ENCODE results near the gene CAMTA1.

The CAMTA1 gene

GRCh38 chr1:7623842-7624241 is 838.6 kb downstream of the CAMTA1 start:
- H3K4me3 ChIP-seq (ENCODE audit: control insufficient read depth, low read depth, low read length), result no peak overlapping the region
- TF ChIP-seq, protein P1, sequence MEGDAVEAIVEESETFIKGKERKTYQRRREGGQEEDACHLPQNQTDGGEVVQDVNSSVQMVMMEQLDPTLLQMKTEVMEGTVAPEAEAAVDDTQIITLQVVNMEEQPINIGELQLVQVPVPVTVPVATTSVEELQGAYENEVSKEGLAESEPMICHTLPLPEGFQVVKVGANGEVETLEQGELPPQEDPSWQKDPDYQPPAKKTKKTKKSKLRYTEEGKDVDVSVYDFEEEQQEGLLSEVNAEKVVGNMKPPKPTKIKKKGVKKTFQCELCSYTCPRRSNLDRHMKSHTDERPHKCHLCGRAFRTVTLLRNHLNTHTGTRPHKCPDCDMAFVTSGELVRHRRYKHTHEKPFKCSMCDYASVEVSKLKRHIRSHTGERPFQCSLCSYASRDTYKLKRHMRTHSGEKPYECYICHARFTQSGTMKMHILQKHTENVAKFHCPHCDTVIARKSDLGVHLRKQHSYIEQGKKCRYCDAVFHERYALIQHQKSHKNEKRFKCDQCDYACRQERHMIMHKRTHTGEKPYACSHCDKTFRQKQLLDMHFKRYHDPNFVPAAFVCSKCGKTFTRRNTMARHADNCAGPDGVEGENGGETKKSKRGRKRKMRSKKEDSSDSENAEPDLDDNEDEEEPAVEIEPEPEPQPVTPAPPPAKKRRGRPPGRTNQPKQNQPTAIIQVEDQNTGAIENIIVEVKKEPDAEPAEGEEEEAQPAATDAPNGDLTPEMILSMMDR (conservative IDR thresholded peaks at IDR 0.05; ENCODE audit: control insufficient read depth, insufficient read depth, low read depth, low read length), result no peak
- DNase-seq (ENCODE audit: low read depth), result no peak

DNA sequence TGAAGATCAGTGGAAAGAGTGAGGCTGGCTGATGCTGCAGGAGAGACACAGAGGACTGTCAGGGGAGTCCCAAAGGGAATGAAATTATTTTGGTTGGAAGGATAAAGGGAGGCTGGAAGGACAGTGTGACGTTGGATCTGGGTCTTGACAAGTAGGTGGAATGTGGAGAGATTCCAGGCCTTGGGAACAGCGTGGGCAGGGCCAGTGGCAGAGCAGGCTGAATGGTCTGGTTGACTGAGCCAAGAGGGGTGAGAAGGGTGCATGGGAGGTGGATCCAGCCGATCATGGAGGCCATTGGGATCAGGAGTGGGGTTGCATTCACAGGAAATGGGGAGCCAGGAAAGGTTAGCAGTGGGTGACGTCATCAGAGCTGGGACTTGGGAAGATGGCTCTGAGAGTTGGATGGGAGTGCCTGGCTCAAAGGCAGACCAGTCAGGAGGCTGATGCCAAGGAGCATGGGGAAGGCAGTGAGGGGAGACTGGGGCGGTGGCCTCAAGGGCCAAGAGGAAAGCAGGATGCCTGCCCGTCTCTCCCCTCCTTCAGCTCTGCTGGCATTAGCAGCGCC is 839.6 kb downstream of the CAMTA1 start:
- TF ChIP-seq, protein P1 (conservative IDR thresholded peaks at IDR 0.05; ENCODE audit: control insufficient read depth, insufficient read depth, low read depth, low read length), result no peak
- H3K4me3 ChIP-seq (ENCODE audit: control insufficient read depth, low read depth, low read length), result no peak overlapping the region
- DNase-seq (ENCODE audit: low read depth), result no peak

DNA sequence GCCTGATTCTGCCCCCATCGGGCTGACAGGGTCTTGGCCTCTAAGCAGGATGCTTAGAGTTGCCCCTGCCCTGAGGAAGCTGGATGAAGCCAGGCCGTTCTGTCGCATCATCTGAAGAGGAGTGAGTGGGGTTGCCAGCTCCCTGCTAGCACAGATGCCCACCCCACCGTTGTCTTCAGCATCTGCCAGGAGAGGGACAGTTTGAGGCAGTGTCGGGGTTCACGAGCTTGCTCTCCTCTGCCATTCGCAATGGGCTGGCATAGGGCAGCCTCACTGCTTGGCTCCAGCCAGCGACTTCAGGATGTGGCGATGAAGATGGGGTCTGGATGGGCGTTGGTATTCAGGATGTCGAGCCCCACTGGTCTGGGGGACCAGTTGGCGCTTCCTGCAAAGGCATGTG is 840.1 kb downstream of the CAMTA1 start:
- no peak overlapping the region for H3K4me3 ChIP-seq (ENCODE audit: control insufficient read depth, low read depth, low read length)
- DNase-seq (ENCODE audit: low read depth), result no peak
- TF ChIP-seq, protein P1 (conservative IDR thresholded peaks at IDR 0.05; ENCODE audit: control insufficient read depth, insufficient read depth, low read depth, low read length), result no peak

DNA sequence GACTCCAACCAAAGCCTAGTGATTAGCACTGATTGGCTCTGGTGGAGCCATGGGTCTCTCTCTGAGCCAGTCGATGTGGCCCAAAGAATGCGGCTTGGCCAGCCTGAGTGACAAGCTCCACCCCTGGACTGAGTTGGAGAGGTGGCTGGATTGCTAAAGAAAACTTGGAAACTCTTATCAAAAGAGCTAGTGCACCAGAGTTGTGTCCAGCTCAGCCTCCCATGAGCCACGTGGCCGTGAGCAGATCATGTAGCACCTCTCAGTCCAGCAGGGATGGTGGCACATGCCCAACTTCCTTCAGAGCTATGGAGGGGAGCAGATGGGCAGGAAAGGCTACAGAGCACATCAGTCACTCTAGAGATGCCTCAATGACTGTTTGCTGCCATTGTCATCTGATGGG is 843.0 kb downstream of the CAMTA1 start:
- H3K4me3 ChIP-seq (ENCODE audit: control insufficient read depth, low read depth, low read length), result no peak overlapping the region
- no peak for DNase-seq (ENCODE audit: low read depth)
- TF ChIP-seq, protein P1 (conservative IDR thresholded peaks at IDR 0.05; ENCODE audit: control insufficient read depth, insufficient read depth, low read depth, low read length), result no peak

DNA sequence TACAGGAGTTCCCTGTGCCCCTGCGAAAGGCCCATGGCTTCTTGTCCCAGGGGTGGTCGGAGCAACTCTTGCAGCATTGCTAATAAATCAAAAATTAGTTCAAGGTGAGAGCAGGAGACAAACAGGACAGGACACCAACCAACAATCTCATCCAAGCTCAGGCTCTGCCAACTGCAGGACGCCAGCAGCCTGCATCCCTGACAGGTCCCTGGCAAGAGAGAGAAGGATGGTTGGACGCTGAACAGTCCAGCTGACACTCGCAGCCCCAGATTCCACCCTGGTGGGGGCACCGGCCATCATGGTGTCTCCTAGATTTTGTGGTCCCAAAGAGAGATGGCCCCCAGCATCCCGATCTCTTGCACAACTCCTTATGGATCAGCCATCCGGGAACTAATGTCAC is 843.8 kb downstream of the CAMTA1 start:
- no peak for DNase-seq (ENCODE audit: low read depth)
- TF ChIP-seq, protein P1 (conservative IDR thresholded peaks at IDR 0.05; ENCODE audit: control insufficient read depth, insufficient read depth, low read depth, low read length), result no peak
- H3K4me3 ChIP-seq (ENCODE audit: control insufficient read depth, low read depth, low read length), result no peak overlapping the region

DNA sequence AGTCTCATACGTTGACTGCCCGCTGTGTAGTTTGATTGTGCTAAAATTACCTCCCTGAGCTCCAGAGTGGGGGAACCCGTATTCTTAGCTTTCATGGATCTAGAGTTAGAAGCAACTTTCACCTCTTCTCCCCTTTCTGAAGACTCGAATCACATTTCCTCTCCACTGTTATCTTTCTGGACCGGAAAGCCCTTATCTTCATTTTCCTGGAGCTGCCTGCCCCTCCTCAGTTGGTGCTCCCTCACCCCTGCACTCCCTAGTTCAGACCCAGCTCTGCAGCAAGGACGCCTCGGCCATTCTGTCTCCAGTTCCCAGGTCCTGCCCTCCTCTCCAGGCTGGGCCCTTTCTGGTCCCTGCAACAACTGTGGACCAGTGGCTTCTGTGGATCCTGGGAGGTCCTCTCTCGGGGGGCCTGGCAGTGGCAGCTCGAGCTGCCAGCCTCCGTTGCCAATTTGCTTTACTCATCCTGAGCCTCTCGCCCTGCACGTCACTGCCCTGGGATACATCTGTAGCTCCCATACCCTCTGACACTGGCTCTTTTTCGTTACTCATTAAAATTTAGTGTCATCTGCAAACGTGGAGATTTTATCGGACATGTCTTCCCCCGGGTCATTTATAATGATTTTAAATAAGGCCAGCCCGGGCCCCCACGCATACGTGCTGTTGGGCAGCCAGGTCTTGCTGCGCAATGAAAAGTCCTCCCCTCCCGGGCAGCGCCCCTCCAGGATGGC is 844.4 kb downstream of the CAMTA1 start:
- no peak overlapping the region for H3K4me3 ChIP-seq (ENCODE audit: control insufficient read depth, low read depth, low read length)
- no peak for DNase-seq (ENCODE audit: low read depth)
- TF ChIP-seq, protein P1 (conservative IDR thresholded peaks at IDR 0.05; ENCODE audit: control insufficient read depth, insufficient read depth, low read depth, low read length), result no peak

Data from fibroblast of mammary gland (primary cell).